Fibroblast of the aortic adventitia (primary cell): ENCODE results near the gene PLPP4. TPM values are rescaled to one million over a fixed set of nuclear protein-coding genes. Genes with fewer than 3 reads are reported as not detected.

ENCODE experiments used
- DNase-seq: peaks from one replicate; pipeline ENCODE4 v3.0.0-alpha.2; 2010; ENCODE audit warnings: low read depth
- H3K4me3 ChIP-seq: 2 replicates; pipeline ENCODE4 v1.5.1; 2011; ENCODE audit warnings: low read depth, mild to moderate bottlenecking, control low read depth, low read length, moderate library complexity
- CTCF ChIP-seq: IDR thresholded peaks from 2 replicates; pipeline ENCODE4 v1.5.1; 2011; ENCODE audit warnings: mild to moderate bottlenecking, low read length, control low read depth, inconsistent platforms; ENCODE audit not compliant: insufficient read depth
- total RNA-seq: library from RNA; depleted of rRNA; stranded (reverse); fragments of >200 nt; gene quantifications from 2 replicates; pipeline ENCODE4 v1.2.3, GENCODE V29; 2012; ENCODE audit warnings: low replicate concordance

Gene PLPP4
- 7.5 TPM in 1 of 2 replicates, not detected in the other for total RNA-seq

- peak; percentile 30 for DNase-seq
- peak within 1 kb of the TSS; percentile 74 for H3K4me3 ChIP-seq
- TF ChIP-seq CTCF = no peak
Observed at GRCh38 chr10:120456626-120457430, at the start of gene PLPP4. TSS of gene PLPP4 (plus strand) at chr10:120457227. CDS start at chr10:120457306, 79 bp downstream.

- H3K4me3 ChIP-seq = no peak overlapping the region
- no peak for DNase-seq
- no peak for TF ChIP-seq CTCF
Observed at GRCh38 chr10:120409816-120410215, 47.2 kb upstream of the PLPP4 start.

- DNase-seq = no peak
- no peak for TF ChIP-seq CTCF
- H3K4me3 ChIP-seq = no peak overlapping the region
Observed at GRCh38 chr10:120414946-120415345, 42.1 kb upstream of the PLPP4 start.

GRCh38 chr10:120415709-120416330 is 41.2 kb upstream of the PLPP4 start:
- H3K4me3 ChIP-seq = no peak overlapping the region
- TF ChIP-seq CTCF = no peak
- peak; percentile 90 for DNase-seq

GRCh38 chr10:120420421-120420820 is 36.6 kb upstream of the PLPP4 start:
- H3K4me3 ChIP-seq = no peak overlapping the region
- no peak for TF ChIP-seq CTCF
- DNase-seq = no peak

- H3K4me3 ChIP-seq = no peak overlapping the region
- no peak for TF ChIP-seq CTCF
- no peak for DNase-seq
Observed at GRCh38 chr10:120421250-120421649, 35.8 kb upstream of the PLPP4 start.
